ENCODE data around the gene PTGDR.

The PTGDR gene

GRCh38 chr14:52258783-52259182 lies 8.7 kb upstream of the PTGDR start:
- no peak for TF ChIP-seq CTCF (IDR thresholded peaks at IDR 0.05; ENCODE audit: borderline replicate concordance, control extremely low read depth, extremely low read depth, insufficient read depth, missing control alignments)
- DNase-seq (ENCODE audit: low spot score): no peak
- in situ Hi-C loops (cut with MboI; ENCODE audit: low sequenced_read_pairs, unreplicated experiment): no loop called here

- in situ Hi-C loops (cut with MboI; ENCODE audit: low sequenced_read_pairs, unreplicated experiment): no loop called here
- no peak for DNase-seq (ENCODE audit: low spot score)
- TF ChIP-seq CTCF (IDR thresholded peaks at IDR 0.05; ENCODE audit: borderline replicate concordance, control extremely low read depth, extremely low read depth, insufficient read depth, missing control alignments): no peak
Observed at GRCh38 chr14:52259434-52259833, 8.1 kb upstream of the PTGDR start.

GRCh38 chr14:52262600-52262999 lies 4.9 kb upstream of the PTGDR start:
- in situ Hi-C loops (cut with MboI; ENCODE audit: low sequenced_read_pairs, unreplicated experiment): no loop called here
- DNase-seq (ENCODE audit: low spot score): no peak
- no peak for TF ChIP-seq CTCF (IDR thresholded peaks at IDR 0.05; ENCODE audit: borderline replicate concordance, control extremely low read depth, extremely low read depth, insufficient read depth, missing control alignments)

- no peak for DNase-seq (ENCODE audit: low spot score)
- in situ Hi-C loops (cut with MboI; ENCODE audit: low sequenced_read_pairs, unreplicated experiment): no loop called here
- TF ChIP-seq CTCF (IDR thresholded peaks at IDR 0.05; ENCODE audit: borderline replicate concordance, control extremely low read depth, extremely low read depth, insufficient read depth, missing control alignments): no peak
Observed at GRCh38 chr14:52263190-52263589, 4.3 kb upstream of the PTGDR start.

- DNase-seq (ENCODE audit: low spot score): no peak
- in situ Hi-C loops (cut with MboI; ENCODE audit: low sequenced_read_pairs, unreplicated experiment): no loop called here
- no peak for TF ChIP-seq CTCF (IDR thresholded peaks at IDR 0.05; ENCODE audit: borderline replicate concordance, control extremely low read depth, extremely low read depth, insufficient read depth, missing control alignments)
Observed at GRCh38 chr14:52265253-52265652, 2.2 kb upstream of the PTGDR start.

- DNase-seq (ENCODE audit: low spot score): no peak
- in situ Hi-C loops (cut with MboI; ENCODE audit: low sequenced_read_pairs, unreplicated experiment): no loop called here
- no peak for TF ChIP-seq CTCF (IDR thresholded peaks at IDR 0.05; ENCODE audit: borderline replicate concordance, control extremely low read depth, extremely low read depth, insufficient read depth, missing control alignments)
Observed at GRCh38 chr14:52266179-52266578, 1.3 kb upstream of the PTGDR start.

- no peak for TF ChIP-seq CTCF (IDR thresholded peaks at IDR 0.05; ENCODE audit: borderline replicate concordance, control extremely low read depth, extremely low read depth, insufficient read depth, missing control alignments)
- no peak for DNase-seq (ENCODE audit: low spot score)
- in situ Hi-C loops (cut with MboI; ENCODE audit: low sequenced_read_pairs, unreplicated experiment): no loop called here
Observed at GRCh38 chr14:52266782-52267181, 716 bp upstream of the PTGDR start.

Data from GM13976 (cell line).